ENCODE measurements around the gene ZNF488. TPM values are rescaled to one million over a fixed set of nuclear protein-coding genes. Genes with fewer than 3 reads are reported as not detected.

The ZNF488 gene
- total RNA-seq, 2 donors from 2014 or later, result not detected

GRCh38 chr10:47371629-47372485 lies 12.2 kb downstream of the ZNF488 start:
- H3K36me3 Mint-ChIP-seq, result no peaks in the 10 kb centered on the region
- ATAC-seq (no peak), DNase-seq (ENCODE audit: low spot score) (peak; percentile 34)
- peaks cover 9 to 10% of the 10 kb centered on the region in 2 donors for H3K27me3 Mint-ChIP-seq
- no peak overlapping the region for H3K27ac Mint-ChIP-seq
- H3K9me3 Mint-ChIP-seq, result no peaks in the 10 kb centered on the region
- H3K4me3 Mint-ChIP-seq, result no peak overlapping the region
- no peaks in the 10 kb centered on the region for H3K4me1 Mint-ChIP-seq (ENCODE audit: low read depth in 2 of 2)

- H3K27me3 Mint-ChIP-seq, result peaks cover 6 to 11% of the 10 kb centered on the region in 2 donors
- H3K4me1 Mint-ChIP-seq (ENCODE audit: low read depth in 2 of 2), result no peaks in the 10 kb centered on the region
- ATAC-seq (no peak), DNase-seq (ENCODE audit: low spot score) (peak; percentile 20)
- no peak overlapping the region for H3K4me3 Mint-ChIP-seq
- H3K27ac Mint-ChIP-seq, result no peak overlapping the region
- H3K36me3 Mint-ChIP-seq, result no peaks in the 10 kb centered on the region
- H3K9me3 Mint-ChIP-seq, result no peaks in the 10 kb centered on the region
Observed at GRCh38 chr10:47370878-47371277, 13.2 kb downstream of the ZNF488 start.

- ATAC-seq (no peak), DNase-seq (ENCODE audit: low spot score) (peak; percentile 2)
- Mint-ChIP-seq H3K27me3 (peaks cover 2 to 6% of the 10 kb centered on the region in 2 donors), H3K4me1 (ENCODE audit: low read depth in 2 of 2) (no peaks in the 10 kb centered on the region), H3K9me3 (no peaks in the 10 kb centered on the region), H3K27ac (no peak overlapping the region), H3K4me3 (no peak overlapping the region), H3K36me3 (no peaks in the 10 kb centered on the region)
Observed at GRCh38 chr10:47370015-47370767, 13.9 kb downstream of the ZNF488 start.

GRCh38 chr10:47369251-47369894 lies 14.7 kb downstream of the ZNF488 start:
- Mint-ChIP-seq H3K4me3 (no peak overlapping the region), H3K27ac (no peak overlapping the region), H3K4me1 (ENCODE audit: low read depth in 2 of 2) (no peaks in the 10 kb centered on the region), H3K36me3 (no peaks in the 10 kb centered on the region), H3K27me3 (peaks cover 2 to 6% of the 10 kb centered on the region in 2 donors), H3K9me3 (no peaks in the 10 kb centered on the region)
- no peak for ATAC-seq
- DNase-seq (ENCODE audit: low spot score), result peak; percentile 34

GRCh38 chr10:47368431-47369180 lies 15.5 kb downstream of the ZNF488 start:
- Mint-ChIP-seq H3K9me3 (no peaks in the 10 kb centered on the region), H3K27ac (no peak overlapping the region), H3K4me3 (no peak overlapping the region), H3K4me1 (ENCODE audit: low read depth in 2 of 2) (no peaks in the 10 kb centered on the region), H3K27me3 (peaks cover 2 to 6% of the 10 kb centered on the region in 2 donors), H3K36me3 (no peaks in the 10 kb centered on the region)
- ATAC-seq, result peak in 1 of 2 donors; percentile 8
- peak; percentile 20 for DNase-seq (ENCODE audit: low spot score)

- Mint-ChIP-seq H3K4me1 (ENCODE audit: low read depth in 2 of 2) (no peaks in the 10 kb centered on the region), H3K36me3 (no peaks in the 10 kb centered on the region), H3K27me3 (peaks cover 2 to 6% of the 10 kb centered on the region in 2 donors), H3K27ac (no peak overlapping the region), H3K9me3 (no peaks in the 10 kb centered on the region), H3K4me3 (no peak overlapping the region)
- no peak for DNase-seq (ENCODE audit: low spot score)
- no peak for ATAC-seq
Observed at GRCh38 chr10:47367646-47368045, 16.4 kb downstream of the ZNF488 start.

- no peaks in the 10 kb centered on the region for H3K9me3 Mint-ChIP-seq
- no peak overlapping the region for H3K27ac Mint-ChIP-seq
- H3K4me3 Mint-ChIP-seq, result no peak overlapping the region
- no peaks in the 10 kb centered on the region for H3K36me3 Mint-ChIP-seq
- H3K4me1 Mint-ChIP-seq (ENCODE audit: low read depth in 2 of 2), result no peaks in the 10 kb centered on the region
- no peak for DNase-seq (ENCODE audit: low spot score)
- peaks cover 2 to 6% of the 10 kb centered on the region in 2 donors for H3K27me3 Mint-ChIP-seq
- ATAC-seq, result no peak
Observed at GRCh38 chr10:47366731-47367460, 17.2 kb downstream of the ZNF488 start.

GRCh38 chr10:47366181-47366631 lies 17.9 kb downstream of the ZNF488 start:
- Mint-ChIP-seq H3K27me3 (peaks cover 2 to 6% of the 10 kb centered on the region in 2 donors), H3K4me1 (ENCODE audit: low read depth in 2 of 2) (no peaks in the 10 kb centered on the region), H3K36me3 (no peaks in the 10 kb centered on the region), H3K4me3 (no peak overlapping the region), H3K9me3 (no peaks in the 10 kb centered on the region), H3K27ac (no peak overlapping the region)
- ATAC-seq (no peak), DNase-seq (ENCODE audit: low spot score) (no peak)

- no peak for ATAC-seq
- Mint-ChIP-seq H3K36me3 (no peaks in the 10 kb centered on the region), H3K27me3 (peaks cover 2 to 6% of the 10 kb centered on the region in 2 donors), H3K4me3 (no peak overlapping the region), H3K4me1 (ENCODE audit: low read depth in 2 of 2) (no peaks in the 10 kb centered on the region), H3K9me3 (no peaks in the 10 kb centered on the region), H3K27ac (no peak overlapping the region)
- no peak for DNase-seq (ENCODE audit: low spot score)
Observed at GRCh38 chr10:47365431-47366180, 18.5 kb downstream of the ZNF488 start.

- peaks cover 2 to 6% of the 10 kb centered on the region in 2 donors for H3K27me3 Mint-ChIP-seq
- no peaks in the 10 kb centered on the region for H3K36me3 Mint-ChIP-seq
- ATAC-seq (no peak), DNase-seq (ENCODE audit: low spot score) (peak; percentile 40)
- H3K4me1 Mint-ChIP-seq (ENCODE audit: low read depth in 2 of 2), result no peaks in the 10 kb centered on the region
- no peak overlapping the region for H3K27ac Mint-ChIP-seq
- no peak overlapping the region for H3K4me3 Mint-ChIP-seq
- no peaks in the 10 kb centered on the region for H3K9me3 Mint-ChIP-seq
Observed at GRCh38 chr10:47364911-47365310, 19.2 kb downstream of the ZNF488 start.

GRCh38 chr10:47364366-47364765 lies 19.7 kb downstream of the ZNF488 start:
- Mint-ChIP-seq H3K36me3 (no peaks in the 10 kb centered on the region), H3K4me3 (no peak overlapping the region), H3K27me3 (peaks cover 2 to 6% of the 10 kb centered on the region in 2 donors), H3K4me1 (ENCODE audit: low read depth in 2 of 2) (no peaks in the 10 kb centered on the region), H3K27ac (no peak overlapping the region), H3K9me3 (no peaks in the 10 kb centered on the region)
- ATAC-seq (no peak), DNase-seq (ENCODE audit: low spot score) (peak; percentile 39)

GRCh38 chr10:47363781-47364180 lies 20.3 kb downstream of the ZNF488 start:
- no peaks in the 10 kb centered on the region for H3K4me1 Mint-ChIP-seq (ENCODE audit: low read depth in 2 of 2)
- H3K27ac Mint-ChIP-seq, result no peak overlapping the region
- H3K9me3 Mint-ChIP-seq, result no peaks in the 10 kb centered on the region
- no peak overlapping the region for H3K4me3 Mint-ChIP-seq
- no peaks in the 10 kb centered on the region for H3K36me3 Mint-ChIP-seq
- H3K27me3 Mint-ChIP-seq, result peaks cover 2 to 6% of the 10 kb centered on the region in 2 donors
- ATAC-seq (no peak), DNase-seq (ENCODE audit: low spot score) (peak; percentile 12)
